Heart left ventricle (tissue), 16 donors: Measurements from ENCODE around the gene LAPTM4A. TPM values are rescaled to one million over a fixed set of nuclear protein-coding genes. Genes with fewer than 3 reads are reported as not detected.

Experiments used
- ATAC-seq, 4 donors: fragments of 200-7000 bp; cut with Tn5 transposase; one replicate each; pipeline ENCODE4 v1.9.1; 2020 to 2022; ENCODE audit warnings: moderate library complexity in 4 of 4, mild to moderate bottlenecking in 3 of 4, moderate number of reproducible peaks in 1 of 4
- DNase-seq, 5 donors: peaks; one replicate each; pipeline ENCODE4 v3.0.0-alpha.2; 2020
- H3K27ac ChIP-seq, 12 donors: fragments of 200-600 bp; sonication (generic) in 4 of 12; one replicate each; pipeline versions ENCODE4 v1.5.0 to v1.8.0; 2016 to 2022; ENCODE audit warnings: mild to moderate bottlenecking in 2 of 12
- H3K27me3 ChIP-seq, 9 donors: fragments of 200-600 bp; sonication (generic) in 2 of 9; one replicate each; pipeline versions ENCODE4 v1.5.1 to v1.8.0; 2016 to 2022; ENCODE audit warnings: mild to moderate bottlenecking in 3 of 9
- H3K36me3 ChIP-seq, 9 donors: fragments of 200-600 bp; sonication (generic) in 2 of 9; one replicate each; pipeline versions ENCODE4 v1.5.0 to v1.8.0; 2018 to 2022; ENCODE audit warnings: mild to moderate bottlenecking in 2 of 9
- H3K4me1 ChIP-seq, 12 donors: fragments of 200-600 bp; sonication (generic) in 4 of 12; one replicate each; pipeline versions ENCODE4 v1.5.0 to v1.8.0; 2016 to 2022; ENCODE audit warnings: mild to moderate bottlenecking in 3 of 12
- H3K4me3 ChIP-seq, 12 donors: fragments of 200-600 bp; sonication (generic) in 4 of 12; one replicate each; pipeline versions ENCODE4 v1.5.0 to v1.8.0; 2017 to 2022; ENCODE audit warnings: mild to moderate bottlenecking in 9 of 12, moderate library complexity in 4 of 12
- H3K9me3 ChIP-seq, 12 donors: fragments of 200-600 bp; sonication (generic) in 4 of 12; one replicate each; pipeline versions ENCODE4 v1.5.0 to v1.8.0; 2016 to 2022; ENCODE audit warnings: mild to moderate bottlenecking in 1 of 12
- CTCF ChIP-seq, 12 donors: fragments of 200-600 bp; sonication (generic) in 4 of 12; IDR thresholded peaks; one replicate each; pipeline versions ENCODE4 v1.5.0 to v1.8.0; 2018 to 2022; ENCODE audit warnings: antibody characterized with exemption in 12 of 12, mild to moderate bottlenecking in 5 of 12
- POLR2A ChIP-seq, 2 donors: fragments of 450-650 bp; IDR thresholded peaks; one replicate each; pipeline ENCODE4 v1.6.1; 2017; ENCODE audit warnings: antibody characterized with exemption in 2 of 2, mild to moderate bottlenecking in 2 of 2, moderate library complexity in 2 of 2
- WGBS, 4 donors: extraction: QIAGEN DNeasy Blood & Tissue Kit in 2 of 4; methylation state at CpG; one replicate each; pipeline versions ENCODE4 v1.1.5 to v1.1.7; 2013 to 2018; 5-methylcytosine and 5-hydroxymethylcytosine counted together
- intact Hi-C, 10 donors: fragments of 100-400 bp; cut with DNase I; formaldehyde crosslinking; loops; one replicate each; pipeline versions ENCODE4 v1.11.1 to v1.14.2; 2022
- polyA plus RNA-seq, 2 donors: library from polyadenylated mRNA; stranded (reverse); fragments of 200-250 nt; gene quantifications; one replicate each; pipeline ENCODE4 v1.2.3, GENCODE V29; 2013
- total RNA-seq, 9 donors: library from RNA; depleted of rRNA in 2 of 9; stranded (reverse); fragments of >200 nt in 2 of 9; fragmentation: NEBNext Ultra II Directional in 3 of 9; extraction: Animal tissue kit (Norgen Biotek cat#: 25700) in 3 of 9; gene quantifications; one replicate each; pipeline versions ENCODE4 v1.1.0 to v1.2.4, GENCODE V29; 2016 to 2023
- donor health status: ischemic (EF 13 %, LVEDD 7.1; RV severe dilation, severe dysfunction).
- donor health status: healthy with polysubstance abuse.
- donor health status: DM: no; HTN: yes; CAD: no.
- donor health status: DM: no; HTN: no; CAD: no.
- donor health status: ischemic (EF 25% LVEDD 6.9; RV normal size, moderate dysfunction).
- donor health status: ischemic (EF 25% LVEDD 5.7; RV mildly dilated, moderate dysfunction).
- donor health status: healthy.
- donor health status: DM: yes; HTN: yes; CAD: no.
- donor health status: ischemic (EF 35%, LVEDD 5.7; RV mildly dilated, moderate dysfunction).
- donor health status: nonischemic (EF 11% LVEDD 7.7; RV severe dilation, severe dysfunction).
- donor health status: DM: yes; HTN: yes; CAD: no.
- donor health status: PGD.
- donor health status: ischemic (EF 29% LVEDD 5.4; RV normal size, mild dysfunction).
- donor health status: nonischemic (EF 23%, LVEDD 6.1; RV moderate dilation, normal function).

Gene LAPTM4A
- total and polyA plus RNA-seq, 11 donors, result 107 to 241 (median 177) TPM

GRCh38 chr2:20062615-20063545 lies 11.5 kb upstream of the LAPTM4A start:
- Histone ChIP-seq H3K4me3 (no peak overlapping the region), H3K4me1 (peaks cover 0 to 21% (median 8%) of the 10 kb centered on the region in 12 donors), H3K27me3 (no peaks in the 10 kb centered on the region), H3K36me3 (no peaks in the 10 kb centered on the region), H3K9me3 (peaks cover 0 to 12% (median 0%) of the 10 kb centered on the region in 12 donors), H3K27ac (peak overlapping the region in 7 of 12 donors; percentile 16 to 72 (median 35))
- DNase-seq (peak in 3 of 5 donors; percentile 45 to 61 (median 52)), ATAC-seq (peak in 3 of 4 donors; percentile 49 to 78 (median 69))
- WGBS, 4 donors, result 66 to 79% (median 75%) methylated on average over 11 of the region's 11 CpGs
- TF ChIP-seq POLR2A (IDR thresholded peaks at IDR 0.05), result no peak
- no peak for TF ChIP-seq CTCF (IDR thresholded peaks at IDR 0.05)
- intact Hi-C loops, result no loop called here

- TF ChIP-seq POLR2A (IDR thresholded peaks at IDR 0.05) (no peak), CTCF (IDR thresholded peaks at IDR 0.05) (no peak)
- DNase-seq (no peak), ATAC-seq (no peak)
- no peaks in the 10 kb centered on the region for H3K27me3 ChIP-seq
- peaks cover 0 to 12% (median 0%) of the 10 kb centered on the region in 12 donors for H3K9me3 ChIP-seq
- 89 to 97% (median 93%) methylated on average over 5 of the region's 5 CpGs for WGBS, 4 donors
- no peaks in the 10 kb centered on the region for H3K36me3 ChIP-seq
- H3K27ac ChIP-seq, result peak overlapping the region in 6 of 12 donors; percentile 1 to 72 (median 42)
- peaks cover 0 to 21% (median 8%) of the 10 kb centered on the region in 12 donors for H3K4me1 ChIP-seq
- intact Hi-C loops, result no loop called here
- H3K4me3 ChIP-seq, result no peak overlapping the region
Observed at GRCh38 chr2:20061940-20062339, 10.5 kb upstream of the LAPTM4A start.

GRCh38 chr2:20061476-20061875 lies 10.0 kb upstream of the LAPTM4A start:
- intact Hi-C loops, result no loop called here
- 79 to 86% (median 84%) methylated on average over 3 of the region's 3 CpGs for WGBS, 4 donors
- TF ChIP-seq CTCF (IDR thresholded peaks at IDR 0.05) (no peak), POLR2A (IDR thresholded peaks at IDR 0.05) (no peak)
- peaks cover 0 to 12% (median 0%) of the 10 kb centered on the region in 12 donors for H3K9me3 ChIP-seq
- H3K4me1 ChIP-seq, result peaks cover 0 to 19% (median 6%) of the 10 kb centered on the region in 12 donors
- no peak for ATAC-seq
- DNase-seq, result no peak
- H3K36me3 ChIP-seq, result no peaks in the 10 kb centered on the region
- no peak overlapping the region for H3K4me3 ChIP-seq
- H3K27me3 ChIP-seq, result no peaks in the 10 kb centered on the region
- peak overlapping the region in 4 of 12 donors; percentile 16 to 72 (median 61) for H3K27ac ChIP-seq

- Histone ChIP-seq H3K4me3 (no peak overlapping the region), H3K36me3 (no peaks in the 10 kb centered on the region), H3K4me1 (peaks cover 0 to 10% (median 0%) of the 10 kb centered on the region in 12 donors), H3K27me3 (no peaks in the 10 kb centered on the region), H3K9me3 (peaks cover 0 to 12% (median 0%) of the 10 kb centered on the region in 12 donors), H3K27ac (no peak overlapping the region)
- ATAC-seq (no peak), DNase-seq (no peak)
- WGBS, 4 donors, result 96 to 99% (median 97%) methylated on average over 1 of the region's 1 CpG
- TF ChIP-seq POLR2A (IDR thresholded peaks at IDR 0.05) (no peak), CTCF (IDR thresholded peaks at IDR 0.05) (no peak)
- intact Hi-C loops, result no loop called here
Observed at GRCh38 chr2:20060106-20060505, 8.7 kb upstream of the LAPTM4A start.
